GM18502 (cell line): ENCODE measurements around the gene GALC.

Experiments
- ATAC-seq: cut with Tn5 transposase; IDR thresholded peaks from one replicate; pipeline ENCODE4 v1.9.1; 2021; ENCODE audit warnings: mild to moderate bottlenecking; ENCODE audit not compliant: unreplicated experiment, poor library complexity

The GALC gene

GRCh38 chr14:88008039-88008742 is 15.2 kb upstream of the GALC start:
- no peak for ATAC-seq

DNA sequence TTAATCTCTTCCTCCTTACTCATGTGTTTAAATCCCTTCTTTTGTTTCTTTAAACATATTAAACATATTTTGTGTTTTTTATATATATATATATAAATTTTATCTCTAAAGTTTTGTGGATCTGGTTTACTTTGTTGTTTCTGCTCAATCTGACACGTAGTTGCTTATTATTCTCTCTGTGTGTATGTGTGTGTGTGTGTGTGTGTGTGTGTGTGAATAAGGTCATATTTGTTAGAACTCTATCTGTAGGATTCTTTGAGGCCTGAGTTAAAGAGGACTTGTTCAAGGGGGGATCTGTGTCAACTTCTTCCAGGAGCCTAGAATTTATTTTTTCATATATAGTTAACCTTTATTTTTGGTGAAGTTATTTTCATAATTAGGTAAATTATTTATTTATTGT is 14.6 kb upstream of the GALC start:
- ATAC-seq = no peak

DNA sequence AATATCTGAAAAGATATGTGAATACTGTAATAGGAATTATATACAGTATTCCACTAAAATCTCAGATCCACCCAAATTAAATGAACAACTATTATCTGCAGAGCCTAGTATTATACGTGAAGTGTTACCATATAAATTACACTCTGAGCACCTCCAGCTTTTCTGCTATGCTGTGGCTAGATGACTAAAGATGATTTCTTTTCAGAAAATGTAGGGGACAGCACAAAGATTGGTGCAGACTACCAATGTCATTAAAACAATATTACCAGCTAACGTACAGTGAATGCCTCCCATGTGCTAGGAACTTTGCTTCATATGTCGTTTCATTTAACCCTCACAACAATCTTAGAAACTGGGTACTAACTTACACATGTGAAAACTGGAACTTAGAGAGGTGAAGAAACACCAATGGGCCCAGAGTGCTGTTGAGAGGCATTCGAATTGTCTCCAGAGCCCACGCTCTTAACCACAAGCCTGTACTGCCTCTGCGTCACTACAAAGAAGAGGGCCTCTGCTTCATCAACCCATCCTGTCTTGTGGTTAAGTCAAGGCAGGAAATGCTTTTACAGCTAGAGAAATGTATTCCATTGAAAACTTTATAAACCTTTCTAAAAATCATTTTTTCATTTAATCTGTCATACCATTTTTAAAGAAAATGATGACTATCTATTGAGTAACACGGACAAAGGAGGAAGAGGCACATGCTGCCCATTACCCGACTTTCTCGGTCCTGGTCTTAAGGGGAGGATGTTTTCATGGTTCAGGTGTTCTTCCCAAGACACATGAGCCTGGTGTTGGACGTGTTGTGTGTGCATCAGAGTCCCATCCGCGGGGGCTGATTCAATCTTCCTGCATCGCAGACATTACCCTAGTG is 13.2 kb upstream of the GALC start:
- ATAC-seq = peak; percentile 91

- ATAC-seq = peak; percentile 74
Observed at GRCh38 chr14:88005050-88005481, 12.1 kb upstream of the GALC start, which contains the start of gene GPR65. Gene GPR65 (plus strand): TSS chr14:88005135. CDS start chr14:88010848, 5,713 bp downstream.

DNA sequence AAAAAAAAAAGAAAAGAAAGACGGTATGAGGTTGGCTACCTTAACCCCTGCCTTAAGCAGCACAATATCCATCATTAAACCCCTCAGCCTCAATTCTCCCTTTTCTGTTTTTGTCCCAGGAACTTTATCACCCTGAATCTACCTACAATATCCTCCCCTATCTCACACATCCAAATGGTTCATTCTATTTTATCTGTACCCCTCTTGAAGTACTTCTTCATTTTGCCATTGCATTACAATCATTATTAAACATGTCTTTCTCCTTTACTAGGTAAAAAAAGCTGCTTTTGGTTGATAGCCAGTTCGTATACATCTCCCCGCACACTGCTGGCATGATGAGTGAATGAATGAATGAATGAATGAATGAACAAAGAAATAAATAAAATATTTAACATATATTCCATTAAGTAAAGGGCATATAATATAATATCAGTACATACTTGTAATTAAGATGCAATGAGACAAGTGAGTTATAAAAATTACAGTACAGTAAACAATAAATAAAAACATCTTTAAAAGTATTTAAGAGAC is 11.6 kb upstream of the GALC start:
- no peak for ATAC-seq

DNA sequence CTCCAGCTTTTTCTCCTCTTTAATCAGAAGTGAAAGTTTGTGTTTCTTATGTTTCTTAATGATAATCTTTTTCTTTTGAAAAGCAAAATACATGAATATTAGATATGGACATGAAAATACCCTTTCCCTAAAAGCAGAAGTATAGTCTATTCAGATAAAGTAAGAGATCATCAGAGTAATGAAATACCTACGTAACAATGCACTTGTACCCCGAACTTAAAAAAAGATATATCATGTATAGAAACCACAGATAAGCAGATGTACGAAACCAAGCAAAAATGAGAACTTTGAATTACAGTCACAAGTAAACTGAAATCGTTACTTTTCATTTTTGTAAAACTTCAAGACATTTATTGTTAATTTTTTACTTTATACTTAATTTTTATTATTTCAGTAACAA is 10.4 kb upstream of the GALC start:
- ATAC-seq = no peak

GRCh38 chr14:88002421-88003075 is 9.6 kb upstream of the GALC start:
- peak; percentile 20 for ATAC-seq

GRCh38 chr14:87999277-87999676 is 6.3 kb upstream of the GALC start:
- no peak for ATAC-seq

- no peak for ATAC-seq
Observed at GRCh38 chr14:87998482-87998881, 5.5 kb upstream of the GALC start.

DNA sequence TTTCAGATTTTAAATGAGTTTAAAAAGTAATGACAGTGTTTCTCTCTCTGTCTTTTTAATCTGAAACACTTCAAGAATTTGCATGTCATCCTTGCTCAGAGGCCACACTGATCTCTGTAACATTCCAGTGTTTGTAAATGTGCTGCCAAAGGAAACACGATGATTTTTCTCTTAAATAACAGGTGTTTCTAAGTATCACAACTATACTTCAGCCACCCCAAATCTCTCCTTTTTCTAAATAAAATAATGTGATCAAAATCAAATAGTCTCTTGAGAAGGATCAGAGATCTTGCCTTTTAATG is 3.3 kb upstream of the GALC start:
- no peak for ATAC-seq

DNA sequence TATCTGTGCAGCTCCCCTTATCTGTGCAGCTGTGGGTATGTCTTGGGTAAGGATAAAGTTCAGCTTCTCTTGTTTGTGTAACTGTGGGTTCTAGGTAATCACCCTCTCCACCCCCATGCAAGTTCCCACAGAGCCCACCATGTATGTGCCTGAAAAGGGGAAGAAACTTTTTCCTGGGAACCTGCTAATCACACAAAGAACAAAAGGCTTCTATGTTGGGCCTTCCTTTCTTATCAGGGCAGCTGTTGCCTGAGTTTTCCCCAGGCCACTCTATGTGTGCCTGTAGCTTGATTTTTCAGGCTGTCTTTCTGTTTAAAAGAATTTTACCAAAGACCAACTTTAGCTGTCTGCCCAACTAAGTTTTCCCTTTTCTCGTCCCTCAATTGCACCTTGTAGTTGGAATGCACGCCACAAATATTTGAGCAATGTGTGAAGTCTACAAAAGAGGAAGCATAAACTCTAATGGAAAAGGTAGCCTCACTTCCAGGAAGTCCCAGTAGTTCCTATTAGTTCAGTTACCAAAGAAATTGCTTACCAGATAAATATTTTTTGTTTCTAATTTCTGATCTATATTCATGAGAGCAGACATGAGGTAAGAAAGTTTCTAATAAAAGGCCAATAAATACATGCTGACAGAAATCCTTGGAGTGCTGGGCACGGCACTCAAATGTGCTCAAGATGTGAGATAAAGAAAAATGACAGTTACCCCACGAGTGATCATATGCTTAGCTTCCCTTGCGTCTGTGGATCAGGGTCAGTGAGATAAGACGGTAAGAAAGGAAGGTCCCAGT is 2.7 kb upstream of the GALC start:
- peak; percentile 1 for ATAC-seq

DNA sequence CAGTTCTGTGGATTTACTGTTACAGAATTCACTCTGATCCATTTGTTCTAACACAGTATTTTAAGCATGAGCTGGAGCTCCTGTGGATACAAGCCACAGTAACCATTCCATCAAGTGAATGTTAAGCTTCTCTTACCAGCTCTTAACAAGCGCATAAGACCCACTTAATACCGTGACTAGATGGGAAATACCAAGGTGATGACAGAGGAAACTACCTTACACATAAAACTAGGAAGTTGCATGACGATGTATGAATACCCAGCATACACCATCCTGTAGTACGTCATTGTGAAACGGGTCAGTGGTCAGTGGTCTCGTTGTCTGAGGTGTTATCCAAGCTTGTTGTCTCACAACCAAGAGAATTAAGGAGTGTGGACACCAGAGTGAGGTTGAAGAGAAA is 2.0 kb upstream of the GALC start:
- ATAC-seq = peak; percentile 41

GRCh38 chr14:87992346-87992717 is 650 bp downstream of the GALC start:
- peak; percentile 5 for ATAC-seq

- no peak for ATAC-seq
Observed at GRCh38 chr14:87990682-87991081, 2.3 kb downstream of the GALC start.

DNA sequence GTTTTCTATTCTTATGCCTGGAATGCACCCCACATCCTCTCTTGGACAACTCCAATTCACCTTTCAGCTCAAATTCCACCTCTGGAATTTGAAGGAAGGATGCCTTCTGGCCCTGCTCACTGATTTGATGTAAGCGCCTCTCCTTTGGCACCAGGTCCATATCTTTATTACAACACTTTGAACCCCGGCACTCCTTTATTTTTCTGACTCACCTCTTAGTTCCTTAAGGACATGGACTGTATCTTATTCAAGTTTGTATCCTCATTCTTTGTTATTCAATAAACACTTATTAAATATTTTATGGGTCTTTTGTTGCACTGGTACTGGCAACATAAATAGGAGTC is 3.1 kb downstream of the GALC start:
- ATAC-seq = no peak

GRCh38 chr14:87989221-87989955 is 3.6 kb downstream of the GALC start:
- no peak for ATAC-seq

- no peak for ATAC-seq
Observed at GRCh38 chr14:87979689-87980088, 13.3 kb downstream of the GALC start.

GRCh38 chr14:87975636-87976035 is 17.3 kb downstream of the GALC start:
- ATAC-seq = no peak

DNA sequence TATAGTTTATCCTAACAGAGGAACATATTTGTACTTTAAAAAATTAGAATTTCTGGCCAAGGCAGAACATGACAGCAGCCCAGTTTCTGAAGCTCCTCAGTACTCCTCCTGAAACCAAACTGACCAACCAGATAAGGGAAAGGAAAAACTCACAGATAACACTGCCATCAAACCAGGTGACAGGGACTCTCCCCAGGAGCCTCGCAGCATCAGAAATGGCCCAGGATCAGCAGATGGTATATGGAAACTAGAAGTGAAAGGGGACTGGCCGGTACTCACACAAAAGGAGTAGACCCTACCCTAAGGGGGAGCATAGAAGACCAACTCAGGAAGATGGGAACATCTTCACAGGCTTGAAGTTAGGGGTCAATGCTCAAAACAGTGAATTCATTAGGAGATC is 22.0 kb downstream of the GALC start:
- ATAC-seq = peak; percentile 92

GRCh38 chr14:87967496-87967895 is 25.5 kb downstream of the GALC start:
- no peak for ATAC-seq
